ENCODE data around the gene ARSI. TPM values are rescaled to one million over a fixed set of nuclear protein-coding genes. Genes with fewer than 3 reads are reported as not detected.

The ARSI gene
- total RNA-seq, 6 donors from 2014 or later: 0.78 to 6.3 (median 2.8) TPM

- Histone ChIP-seq H3K36me3 (no peaks in the 10 kb centered on the region), H3K4me1 (no peaks in the 10 kb centered on the region), H3K27me3 (no peaks in the 10 kb centered on the region), H3K27ac (no peak overlapping the region), H3K4me3 (no peak overlapping the region), H3K9me3 (no peaks in the 10 kb centered on the region)
- no peak for DNase-seq
- ATAC-seq (ENCODE audit: low FRiP score in 2 of 2): no peak
- no peak for TF ChIP-seq EP300 (IDR thresholded peaks at IDR 0.05)
- TF ChIP-seq POLR2AphosphoS5 (IDR thresholded peaks at IDR 0.05): no peak
- no peak for TF ChIP-seq POLR2A (IDR thresholded peaks at IDR 0.05)
- TF ChIP-seq CTCF (IDR thresholded peaks at IDR 0.05): no peak
- 95 to 100% methylated on average over 1 of the region's 1 CpG for WGBS, 2 donors
Observed at GRCh38 chr5:150341989-150342388, 39.3 kb upstream of the ARSI start.

- H3K27me3 ChIP-seq: no peaks in the 10 kb centered on the region
- H3K9me3 ChIP-seq: no peaks in the 10 kb centered on the region
- ATAC-seq (ENCODE audit: low FRiP score in 2 of 2) (no peak), DNase-seq (no peak)
- WGBS, 2 donors: 84 to 90% methylated on average over 4 of the region's 4 CpGs
- H3K4me3 ChIP-seq: no peak overlapping the region
- H3K27ac ChIP-seq: no peak overlapping the region
- H3K4me1 ChIP-seq: no peaks in the 10 kb centered on the region
- H3K36me3 ChIP-seq: no peaks in the 10 kb centered on the region
- no peak for TF ChIP-seq POLR2AphosphoS5 (IDR thresholded peaks at IDR 0.05)
- TF ChIP-seq EP300 (IDR thresholded peaks at IDR 0.05): no peak
- TF ChIP-seq CTCF (IDR thresholded peaks at IDR 0.05): no peak
- no peak for TF ChIP-seq POLR2A (IDR thresholded peaks at IDR 0.05)
Observed at GRCh38 chr5:150341331-150341730, 38.6 kb upstream of the ARSI start.

GRCh38 chr5:150340614-150341255 is 38.0 kb upstream of the ARSI start:
- WGBS, 2 donors: 73 to 78% methylated on average over 7 of the region's 7 CpGs
- no peak overlapping the region for H3K4me3 ChIP-seq
- no peaks in the 10 kb centered on the region for H3K36me3 ChIP-seq
- DNase-seq: no peak
- no peaks in the 10 kb centered on the region for H3K27me3 ChIP-seq
- H3K9me3 ChIP-seq: no peaks in the 10 kb centered on the region
- no peak overlapping the region for H3K27ac ChIP-seq
- TF ChIP-seq POLR2AphosphoS5 (IDR thresholded peaks at IDR 0.05) (no peak), EP300 (IDR thresholded peaks at IDR 0.05) (no peak)
- ATAC-seq (ENCODE audit: low FRiP score in 2 of 2): no peak
- no peaks in the 10 kb centered on the region for H3K4me1 ChIP-seq

GRCh38 chr5:150339841-150340240 is 37.1 kb upstream of the ARSI start:
- DNase-seq (no peak), ATAC-seq (ENCODE audit: low FRiP score in 2 of 2) (no peak)
- no peak for TF ChIP-seq CTCF (IDR thresholded peaks at IDR 0.05)
- TF ChIP-seq POLR2A (IDR thresholded peaks at IDR 0.05): no peak
- TF ChIP-seq EP300 (IDR thresholded peaks at IDR 0.05): no peak
- no peak for TF ChIP-seq POLR2AphosphoS5 (IDR thresholded peaks at IDR 0.05)
- H3K4me3 ChIP-seq: no peak overlapping the region
- no peaks in the 10 kb centered on the region for H3K27me3 ChIP-seq
- H3K4me1 ChIP-seq: no peaks in the 10 kb centered on the region
- H3K27ac ChIP-seq: no peak overlapping the region
- WGBS, 2 donors: 89 to 91% methylated on average over 4 of the region's 4 CpGs
- H3K9me3 ChIP-seq: no peaks in the 10 kb centered on the region
- H3K36me3 ChIP-seq: no peaks in the 10 kb centered on the region

DNA sequence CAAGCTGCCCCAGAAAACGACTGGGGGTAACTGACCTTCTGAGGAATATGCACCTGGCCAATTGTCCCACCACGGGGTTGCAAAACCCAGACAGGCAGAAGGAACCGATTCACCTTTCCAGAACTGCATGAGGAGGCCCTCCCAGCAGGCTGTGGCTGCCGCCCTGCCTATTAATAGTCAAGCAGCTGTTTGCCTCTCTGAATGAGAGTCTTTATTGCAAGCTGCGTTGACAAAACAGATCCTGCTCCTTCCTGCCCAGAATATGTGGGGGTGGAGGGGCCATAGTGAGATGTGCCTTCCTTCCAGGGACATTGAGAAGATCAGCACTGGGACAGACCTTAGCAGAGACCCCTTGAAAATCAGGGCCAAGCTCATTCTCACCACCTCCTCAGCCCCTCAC is 36.5 kb upstream of the ARSI start:
- Histone ChIP-seq H3K4me1 (no peaks in the 10 kb centered on the region), H3K27me3 (no peaks in the 10 kb centered on the region), H3K27ac (no peak overlapping the region), H3K4me3 (no peak overlapping the region), H3K9me3 (no peaks in the 10 kb centered on the region), H3K36me3 (no peaks in the 10 kb centered on the region)
- ATAC-seq (ENCODE audit: low FRiP score in 2 of 2) (no peak), DNase-seq (no peak)
- TF ChIP-seq POLR2AphosphoS5 (IDR thresholded peaks at IDR 0.05): no peak
- no peak for TF ChIP-seq EP300 (IDR thresholded peaks at IDR 0.05)
- TF ChIP-seq POLR2A (IDR thresholded peaks at IDR 0.05): no peak
- TF ChIP-seq CTCF (IDR thresholded peaks at IDR 0.05): no peak
- 33 to 63% methylated on average over 1 to 5 of the region's 5 CpGs for WGBS, 2 donors

Data from upper lobe of left lung (tissue), 6 donors.